Measurements from ENCODE around the gene PRCC. TPM values are rescaled to one million over a fixed set of nuclear protein-coding genes. Genes with fewer than 3 reads are reported as not detected.

PRCC gene
- total RNA-seq, 1 donor from 2014 or later, result 79.1 TPM

DNA sequence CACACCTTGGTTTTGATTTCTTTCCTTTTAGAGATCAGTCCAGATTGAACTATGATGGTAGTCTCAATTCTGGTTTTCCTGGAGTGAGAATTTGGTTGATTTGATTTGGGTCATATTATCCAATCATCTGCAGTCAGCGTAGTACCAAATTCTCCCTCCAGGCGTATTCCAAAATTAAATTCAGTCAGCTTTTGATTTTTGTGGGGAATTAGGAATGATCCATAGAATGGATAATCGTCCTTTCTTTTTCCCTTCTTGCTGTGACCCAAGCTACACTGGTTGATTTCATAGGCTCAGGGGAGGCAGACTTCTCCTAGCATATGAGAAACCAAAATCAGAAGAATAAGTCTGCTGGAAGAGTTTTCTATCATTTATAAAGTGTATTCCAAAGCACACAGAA, 4.9 kb downstream of the PRCC start:
- no peak for DNase-seq (ENCODE audit: extremely low spot score, unreplicated experiment)
- TF ChIP-seq, protein P1, sequence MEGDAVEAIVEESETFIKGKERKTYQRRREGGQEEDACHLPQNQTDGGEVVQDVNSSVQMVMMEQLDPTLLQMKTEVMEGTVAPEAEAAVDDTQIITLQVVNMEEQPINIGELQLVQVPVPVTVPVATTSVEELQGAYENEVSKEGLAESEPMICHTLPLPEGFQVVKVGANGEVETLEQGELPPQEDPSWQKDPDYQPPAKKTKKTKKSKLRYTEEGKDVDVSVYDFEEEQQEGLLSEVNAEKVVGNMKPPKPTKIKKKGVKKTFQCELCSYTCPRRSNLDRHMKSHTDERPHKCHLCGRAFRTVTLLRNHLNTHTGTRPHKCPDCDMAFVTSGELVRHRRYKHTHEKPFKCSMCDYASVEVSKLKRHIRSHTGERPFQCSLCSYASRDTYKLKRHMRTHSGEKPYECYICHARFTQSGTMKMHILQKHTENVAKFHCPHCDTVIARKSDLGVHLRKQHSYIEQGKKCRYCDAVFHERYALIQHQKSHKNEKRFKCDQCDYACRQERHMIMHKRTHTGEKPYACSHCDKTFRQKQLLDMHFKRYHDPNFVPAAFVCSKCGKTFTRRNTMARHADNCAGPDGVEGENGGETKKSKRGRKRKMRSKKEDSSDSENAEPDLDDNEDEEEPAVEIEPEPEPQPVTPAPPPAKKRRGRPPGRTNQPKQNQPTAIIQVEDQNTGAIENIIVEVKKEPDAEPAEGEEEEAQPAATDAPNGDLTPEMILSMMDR (conservative IDR thresholded peaks at IDR 0.05), result peak; percentile 54
- Mint-ChIP-seq H3K4me3 (peak overlapping the region; percentile 21), H3K27me3 (no peaks in the 10 kb centered on the region), H3K27ac (peak overlapping the region; percentile 36), H3K4me1 (ENCODE audit: unreplicated experiment) (peaks cover 55% of the 10 kb centered on the region), H3K9me3 (peaks cover 3% of the 10 kb centered on the region), H3K36me3 (peaks cover 26% of the 10 kb centered on the region)

DNA sequence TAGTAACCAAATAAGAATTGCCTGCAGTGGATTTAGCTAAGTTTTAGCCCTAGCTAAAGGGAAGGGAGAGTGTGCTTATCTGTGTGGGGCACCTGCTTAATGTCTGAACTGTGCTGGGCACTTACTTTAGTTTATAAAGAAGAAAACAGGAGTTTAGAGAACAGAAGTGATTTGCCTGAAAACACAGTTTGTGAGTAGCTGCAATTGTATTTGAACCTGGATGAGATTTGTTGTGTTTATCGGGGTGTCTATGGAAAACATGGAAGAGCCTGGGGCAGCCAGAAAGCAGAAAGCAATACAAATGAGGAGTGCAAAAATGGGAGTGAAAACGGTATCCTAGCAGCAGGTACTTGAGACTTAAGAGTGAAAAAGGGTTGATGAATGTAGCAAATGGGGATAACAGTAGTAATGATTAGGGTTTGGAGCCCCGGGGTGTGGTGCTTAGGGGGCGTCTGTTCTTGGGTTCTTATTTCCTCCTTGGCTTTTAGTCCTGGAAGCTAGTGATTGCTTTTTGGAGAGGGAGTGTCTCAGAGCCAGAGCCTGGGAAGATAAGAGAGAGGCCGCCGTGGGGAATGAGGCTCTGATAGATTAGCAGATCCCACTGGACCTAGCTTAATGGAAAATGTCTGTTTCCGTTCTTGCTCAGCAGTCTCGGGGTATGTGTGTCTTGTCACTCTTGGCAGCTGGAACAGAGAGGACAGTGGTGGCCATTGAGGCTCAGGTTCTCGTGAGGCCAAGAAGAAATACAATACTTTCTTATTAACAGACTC, 5.6 kb downstream of the PRCC start:
- H3K27ac Mint-ChIP-seq, result peak overlapping the region; percentile 36
- H3K4me3 Mint-ChIP-seq, result peak overlapping the region; percentile 24
- peaks cover 26% of the 10 kb centered on the region for H3K36me3 Mint-ChIP-seq
- peaks cover 3% of the 10 kb centered on the region for H3K9me3 Mint-ChIP-seq
- H3K27me3 Mint-ChIP-seq, result no peaks in the 10 kb centered on the region
- TF ChIP-seq, protein P1 (conservative IDR thresholded peaks at IDR 0.05), result no peak
- no peak for DNase-seq (ENCODE audit: extremely low spot score, unreplicated experiment)
- peaks cover 59% of the 10 kb centered on the region for H3K4me1 Mint-ChIP-seq (ENCODE audit: unreplicated experiment)

DNA sequence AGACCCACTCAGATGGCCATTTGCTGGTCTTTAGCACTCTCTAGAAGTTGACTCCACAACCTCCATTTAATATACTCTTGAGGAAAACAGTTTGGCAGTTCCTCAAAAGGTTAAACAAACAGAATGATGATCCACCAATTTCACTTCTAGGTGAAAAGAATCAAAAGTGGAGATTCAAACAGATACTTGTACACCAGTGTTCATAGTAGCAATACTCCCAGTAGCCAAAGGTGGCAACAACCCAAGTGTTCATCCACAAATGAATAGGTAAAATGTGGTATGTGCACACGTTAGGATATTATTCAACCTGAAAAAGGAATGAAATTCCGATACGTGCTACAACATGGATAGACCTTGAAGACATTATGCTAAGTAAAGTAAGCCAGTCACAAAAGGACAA, 6.3 kb downstream of the PRCC start:
- Mint-ChIP-seq H3K36me3 (peaks cover 26% of the 10 kb centered on the region), H3K4me1 (ENCODE audit: unreplicated experiment) (peaks cover 56% of the 10 kb centered on the region), H3K27me3 (no peaks in the 10 kb centered on the region), H3K27ac (peak overlapping the region; percentile 70), H3K4me3 (peak overlapping the region; percentile 24), H3K9me3 (peaks cover 3% of the 10 kb centered on the region)
- TF ChIP-seq, protein P1 (conservative IDR thresholded peaks at IDR 0.05), result peak; percentile 53
- DNase-seq (ENCODE audit: extremely low spot score, unreplicated experiment), result no peak

GRCh38 chr1:156775799-156776198, 8.5 kb downstream of the PRCC start:
- DNase-seq (ENCODE audit: extremely low spot score, unreplicated experiment), result no peak
- H3K27ac Mint-ChIP-seq, result no peak overlapping the region
- peaks cover 14% of the 10 kb centered on the region for H3K36me3 Mint-ChIP-seq
- H3K4me3 Mint-ChIP-seq, result peak overlapping the region; percentile 13
- TF ChIP-seq, protein P1 (conservative IDR thresholded peaks at IDR 0.05), result no peak
- H3K4me1 Mint-ChIP-seq (ENCODE audit: unreplicated experiment), result peaks cover 42% of the 10 kb centered on the region
- H3K27me3 Mint-ChIP-seq, result no peaks in the 10 kb centered on the region
- H3K9me3 Mint-ChIP-seq, result peaks cover 3% of the 10 kb centered on the region

GRCh38 chr1:156776942-156777341, 9.6 kb downstream of the PRCC start:
- TF ChIP-seq, protein P1 (conservative IDR thresholded peaks at IDR 0.05), result no peak

More at GRCh38 chr1:156776942-156777341, 9.6 kb downstream of the PRCC start:
- peaks cover 40% of the 10 kb centered on the region for H3K4me1 Mint-ChIP-seq (ENCODE audit: unreplicated experiment)
- H3K4me3 Mint-ChIP-seq, result no peak overlapping the region
- DNase-seq (ENCODE audit: extremely low spot score, unreplicated experiment), result no peak
- H3K27me3 Mint-ChIP-seq, result no peaks in the 10 kb centered on the region
- H3K9me3 Mint-ChIP-seq, result peaks cover 3% of the 10 kb centered on the region
- H3K36me3 Mint-ChIP-seq, result peaks cover 18% of the 10 kb centered on the region
- no peak overlapping the region for H3K27ac Mint-ChIP-seq

Measured in type B pancreatic cell (in vitro differentiated cells).